ENCODE data around the gene PLCB2. TPM values are rescaled to one million over a fixed set of nuclear protein-coding genes. Genes with fewer than 3 reads are reported as not detected.
A peak's percentile ranks its signal among the peaks of the same experiment; 100 is the strongest.

The PLCB2 gene
- total RNA-seq, 1 experiment from 2014 or later = 7.4 TPM

DNA sequence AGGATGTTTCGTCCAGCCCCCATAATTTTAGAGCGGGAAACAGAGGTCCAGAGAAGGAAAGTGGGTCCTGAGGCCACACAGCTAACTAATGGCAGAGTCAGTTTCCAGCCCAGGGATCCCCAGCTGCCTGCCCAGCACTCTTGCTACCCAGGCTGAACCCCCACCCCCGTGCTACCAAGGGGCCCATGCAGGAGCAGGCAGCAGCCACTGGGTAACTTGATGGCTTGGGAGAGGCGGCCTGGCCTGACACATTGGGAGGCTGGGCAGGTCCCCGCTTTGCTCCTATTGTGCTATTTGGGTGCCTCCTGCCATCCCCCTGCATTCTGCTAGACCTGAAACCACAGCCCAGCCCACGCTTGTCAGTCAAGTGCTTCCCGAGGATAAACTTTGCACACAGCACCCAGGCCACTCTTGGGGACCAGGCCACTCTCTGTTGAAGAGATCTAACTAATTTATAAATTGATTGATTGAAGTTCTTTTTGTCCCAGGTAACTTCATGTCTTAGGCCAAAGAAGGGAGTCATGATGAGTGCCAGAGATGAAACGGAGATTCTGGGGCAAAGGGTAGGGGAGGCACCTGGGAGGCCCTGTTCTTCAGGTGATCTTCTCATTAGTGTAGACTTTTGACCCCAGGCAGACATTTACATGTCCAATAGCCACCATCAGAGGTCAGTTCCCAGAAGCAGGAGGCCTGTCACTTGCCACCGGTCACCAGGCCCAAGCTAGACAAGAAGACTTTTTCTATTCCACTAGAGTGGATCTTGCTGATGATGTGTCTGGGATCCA is 61.9 kb downstream of the PLCB2 start:
- Histone ChIP-seq H3K23me2 (ENCODE audit: insufficient read length, low read depth, low read length, poor library complexity, severe bottlenecking) (no peaks in the 10 kb centered on the region), H3K27me3 (ENCODE audit: insufficient read depth, low read length) (no peaks in the 10 kb centered on the region), H4K8ac (replicated peaks; ENCODE audit: insufficient read length, low read depth, low read length) (no peak overlapping the region), H3K4ac (ENCODE audit: low read depth, low read length) (no peak overlapping the region), H3K4me2 (ENCODE audit: insufficient read depth, insufficient read length, low read length) (no peak overlapping the region), H3K18ac (ENCODE audit: insufficient read length, low read depth, low read length) (no peak overlapping the region), H4K20me1 (ENCODE audit: control insufficient read depth, insufficient read depth, insufficient read length) (no peaks in the 10 kb centered on the region), H3K23ac (ENCODE audit: insufficient read length, low read depth, low read length) (no peak overlapping the region), H3K79me2 (ENCODE audit: insufficient read depth, low read length) (no peaks in the 10 kb centered on the region), H3K4me1 (ENCODE audit: insufficient read depth, low read length) (no peaks in the 10 kb centered on the region), H3T11ph (ENCODE audit: low read length) (no peak overlapping the region), H3K14ac (ENCODE audit: insufficient read depth, low read length) (no peak overlapping the region), H4K91ac (ENCODE audit: insufficient read length, low read depth, low read length) (no peak overlapping the region), H4K5ac (ENCODE audit: insufficient read length, low read depth, low read length) (no peak overlapping the region), H2AFZ (ENCODE audit: low read length) (no peak overlapping the region), H2BK15ac (ENCODE audit: low read depth, low read length) (no peak overlapping the region), H2BK20ac (ENCODE audit: low read depth, low read length, poor library complexity, severe bottlenecking) (no peak overlapping the region), H2BK5ac (ENCODE audit: insufficient read length, low read length) (no peak overlapping the region), H2AK5ac (ENCODE audit: insufficient read length, low read length) (no peak overlapping the region), H2BK120ac (ENCODE audit: low read depth, low read length, poor library complexity, severe bottlenecking) (no peak overlapping the region), H3K79me1 (ENCODE audit: insufficient read depth, low read depth, low read length, poor library complexity, severe bottlenecking) (no peaks in the 10 kb centered on the region), H3K9ac (ENCODE audit: extremely low read depth, insufficient read length, low read length) (no peak overlapping the region), H3K56ac (ENCODE audit: insufficient read length, low read depth, low read length) (no peak overlapping the region), H3K27ac (ENCODE audit: insufficient read length, low read depth, low read length) (no peak overlapping the region), H3K9me3 (ENCODE audit: control insufficient read depth, low read depth, low read length) (no peaks in the 10 kb centered on the region), H2BK12ac (ENCODE audit: insufficient read length, low read depth, low read length) (no peak overlapping the region)
- no peak overlapping the region for H3K4me3 Mint-ChIP-seq
- peaks cover 15 to 18% of the 10 kb centered on the region in 2 experiments for H3K4me1 Mint-ChIP-seq
- WGBS (ENCODE audit: extremely low coverage, insufficient read length, low lambda C conversion rate) = no CpG with 5 or more reads among the region's 9 CpGs
- TF ChIP-seq, protein P1, sequence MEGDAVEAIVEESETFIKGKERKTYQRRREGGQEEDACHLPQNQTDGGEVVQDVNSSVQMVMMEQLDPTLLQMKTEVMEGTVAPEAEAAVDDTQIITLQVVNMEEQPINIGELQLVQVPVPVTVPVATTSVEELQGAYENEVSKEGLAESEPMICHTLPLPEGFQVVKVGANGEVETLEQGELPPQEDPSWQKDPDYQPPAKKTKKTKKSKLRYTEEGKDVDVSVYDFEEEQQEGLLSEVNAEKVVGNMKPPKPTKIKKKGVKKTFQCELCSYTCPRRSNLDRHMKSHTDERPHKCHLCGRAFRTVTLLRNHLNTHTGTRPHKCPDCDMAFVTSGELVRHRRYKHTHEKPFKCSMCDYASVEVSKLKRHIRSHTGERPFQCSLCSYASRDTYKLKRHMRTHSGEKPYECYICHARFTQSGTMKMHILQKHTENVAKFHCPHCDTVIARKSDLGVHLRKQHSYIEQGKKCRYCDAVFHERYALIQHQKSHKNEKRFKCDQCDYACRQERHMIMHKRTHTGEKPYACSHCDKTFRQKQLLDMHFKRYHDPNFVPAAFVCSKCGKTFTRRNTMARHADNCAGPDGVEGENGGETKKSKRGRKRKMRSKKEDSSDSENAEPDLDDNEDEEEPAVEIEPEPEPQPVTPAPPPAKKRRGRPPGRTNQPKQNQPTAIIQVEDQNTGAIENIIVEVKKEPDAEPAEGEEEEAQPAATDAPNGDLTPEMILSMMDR (conservative IDR thresholded peaks at IDR 0.05) = no peak
- H3K27me3 Mint-ChIP-seq (ENCODE audit: low read depth) = peaks cover 13% of the 10 kb centered on the region
- H3K9me3 Mint-ChIP-seq = no peaks in the 10 kb centered on the region
- H3K36me3 Mint-ChIP-seq (ENCODE audit: insufficient read depth in 1 of 3, low read depth in 3 of 3) = no peaks in the 10 kb centered on the region
- peak; percentile 25 for DNase-seq
- peak overlapping the region in 1 of 3 experiments; percentile 67; a peak in 2 of 7 replicates for H3K27ac Mint-ChIP-seq

All from H9 (cell line).